GM21825 (cell line): ENCODE results near the gene SRP54.
"Not testable (repeated sequence)": the region's sequence is repeated elsewhere in the genome, so short reads cannot be mapped to it uniquely, and the experiment has no call there.

ENCODE experiments used
- ATAC-seq: cut with Tn5 transposase; IDR thresholded peaks from one replicate; pipeline ENCODE4 v1.9.1; 2021; ENCODE audit warnings: mild to moderate bottlenecking, moderate library complexity; ENCODE audit not compliant: unreplicated experiment

Gene SRP54

DNA sequence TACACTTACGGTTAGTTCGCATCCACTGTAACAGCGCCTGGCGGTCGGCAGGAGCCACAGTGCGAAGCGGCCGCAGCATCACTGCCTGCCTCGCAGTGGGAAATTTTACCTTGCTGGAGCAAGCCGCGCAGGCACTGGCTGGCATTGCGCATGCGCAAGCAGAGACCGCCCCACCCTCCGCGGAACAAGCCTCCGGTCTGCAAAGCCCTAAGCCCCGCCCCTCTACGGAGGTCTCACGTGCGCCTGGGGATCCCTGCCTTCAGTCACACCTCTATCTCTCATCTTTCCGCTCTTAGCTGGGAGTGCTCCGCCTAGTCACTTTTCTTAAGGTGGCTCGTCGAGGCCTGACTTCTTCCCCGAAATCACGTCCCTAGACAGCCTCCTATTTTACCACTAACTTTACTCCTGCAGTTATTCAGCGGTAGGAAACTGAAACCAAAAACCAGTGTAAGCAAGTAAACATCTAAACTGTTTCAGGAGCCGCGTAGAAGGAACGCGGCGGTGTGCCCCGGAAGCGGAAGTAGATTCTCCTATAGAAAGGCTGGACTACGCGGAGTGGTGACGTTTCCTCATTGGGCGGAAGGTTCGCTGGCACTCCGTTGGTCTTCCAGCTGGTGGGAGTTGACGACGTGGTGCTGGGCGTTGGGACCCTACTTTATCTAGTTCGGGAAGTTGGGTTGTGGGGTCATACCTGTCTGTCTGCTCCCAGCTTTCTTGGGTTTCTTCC is at the start of gene SRP54:
SRP54 (plus strand) TSS at position 572 of the 727 bp plus-strand sequence. CDS start 13,718 bp downstream, outside the sequence.
- ATAC-seq, result peak; percentile 75

DNA sequence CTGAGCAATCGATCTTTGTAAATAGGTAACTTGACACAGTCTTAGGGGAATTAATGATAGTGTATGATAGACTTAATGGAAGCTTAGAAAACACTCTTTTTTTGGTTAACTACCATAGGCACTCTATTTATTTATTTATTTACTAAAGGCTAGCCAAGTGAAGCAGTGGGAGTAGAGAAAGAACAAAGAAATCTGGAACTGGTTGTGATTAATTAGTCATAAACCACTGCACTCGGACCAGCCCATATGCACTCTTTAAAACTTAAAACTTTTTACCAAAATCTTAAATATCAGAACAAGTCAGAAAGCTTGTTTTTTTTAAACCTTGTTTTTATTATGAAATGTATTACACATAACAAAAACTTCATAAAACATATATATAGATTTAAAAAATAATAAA is 49.5 kb upstream of the SRP54 start:
- no peak for ATAC-seq

DNA sequence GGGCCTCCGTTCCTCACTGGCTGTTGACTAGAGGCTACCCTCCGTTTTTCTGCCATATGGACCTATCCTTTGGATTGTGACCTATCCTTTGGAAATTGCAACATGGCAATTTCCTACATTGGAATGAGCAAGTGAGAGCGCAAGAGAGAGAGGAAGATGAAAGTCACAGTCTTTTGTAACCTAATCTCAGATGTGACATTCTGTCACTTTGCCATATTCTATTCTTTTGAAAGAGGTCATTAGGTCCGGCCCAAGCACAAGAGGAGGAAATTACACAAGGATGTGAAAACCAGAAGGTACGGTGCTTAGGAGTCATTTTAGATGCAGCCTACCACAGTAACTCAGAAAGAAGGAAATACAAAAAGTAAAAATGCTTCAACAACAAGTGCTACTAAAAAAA is 47.3 kb upstream of the SRP54 start:
- no peak for ATAC-seq

DNA sequence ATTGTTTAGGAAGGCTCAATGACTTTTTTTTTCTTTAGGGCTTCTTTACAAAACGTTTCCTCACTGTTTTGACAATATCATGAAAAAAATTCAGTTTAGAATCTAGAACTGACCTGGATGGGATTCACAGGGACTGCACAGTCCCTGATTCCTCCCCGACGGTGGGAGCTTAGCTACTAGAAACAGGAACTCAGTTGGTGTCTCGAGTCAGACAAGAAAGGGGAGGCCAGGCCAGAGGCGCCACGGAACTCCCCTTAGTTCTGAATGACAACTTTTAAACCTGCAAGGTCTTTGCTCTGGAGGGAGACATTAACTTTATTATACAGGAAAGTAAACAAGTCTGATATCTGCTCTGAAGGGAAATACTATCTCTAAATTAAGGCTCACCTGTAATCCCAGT is 45.4 kb upstream of the SRP54 start:
- no peak for ATAC-seq

DNA sequence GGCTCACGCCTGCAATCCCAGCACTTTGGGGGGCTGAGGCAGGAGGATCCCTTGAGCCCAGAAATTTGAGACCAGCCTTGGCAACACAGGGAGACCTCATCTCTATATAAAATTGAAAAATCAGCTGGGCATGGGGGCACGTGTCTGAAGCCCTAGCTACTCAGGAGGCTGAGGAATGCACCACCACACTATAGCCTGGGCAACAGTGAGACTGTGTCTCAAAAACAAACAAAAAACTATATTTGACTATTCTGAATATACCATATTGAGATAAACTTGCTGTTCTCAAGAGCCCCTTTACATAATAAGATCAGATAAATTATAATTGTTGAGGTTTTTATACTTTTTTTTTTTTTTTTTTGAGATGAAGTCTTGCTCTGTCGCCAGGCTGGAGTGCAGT is 44.9 kb upstream of the SRP54 start:
- ATAC-seq, result no peak

DNA sequence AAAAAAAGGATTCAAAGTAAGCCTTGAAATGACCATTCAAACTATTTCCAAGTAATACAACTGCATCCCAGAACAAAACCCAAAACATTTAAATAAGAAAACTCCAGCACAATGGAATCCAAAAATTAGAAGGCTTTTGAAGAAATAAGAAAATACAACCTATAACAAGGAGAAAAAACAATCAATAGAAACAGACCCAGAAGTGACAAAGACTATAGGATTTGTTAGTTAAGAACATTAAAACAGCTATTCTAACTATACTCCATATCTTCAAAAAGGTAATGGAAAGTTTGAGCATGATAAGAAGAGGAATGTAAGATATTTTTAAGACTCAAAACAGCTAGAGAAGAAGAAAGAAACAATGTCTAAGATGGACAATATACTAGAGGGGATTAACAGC is 39.3 kb upstream of the SRP54 start:
- no peak for ATAC-seq

DNA sequence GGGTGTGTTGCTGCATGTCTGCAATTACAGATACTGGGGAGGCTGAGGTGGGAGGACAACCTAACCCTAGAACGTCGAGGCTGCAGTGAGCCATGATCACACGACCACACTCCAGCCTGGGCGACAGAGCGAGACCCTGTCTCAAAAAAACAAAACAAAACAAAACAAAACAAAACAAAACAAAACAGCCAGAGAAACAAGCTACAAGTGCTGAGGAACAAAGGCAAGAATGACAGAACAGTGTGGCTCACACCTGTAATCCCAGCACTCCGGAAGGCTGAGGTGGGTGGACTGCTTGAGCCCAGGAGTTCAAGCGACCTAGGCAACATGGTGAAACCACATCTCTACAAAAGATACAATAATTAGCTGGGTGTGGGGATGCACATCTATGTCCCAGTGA is 38.0 kb upstream of the SRP54 start:
- ATAC-seq, result no peak

DNA sequence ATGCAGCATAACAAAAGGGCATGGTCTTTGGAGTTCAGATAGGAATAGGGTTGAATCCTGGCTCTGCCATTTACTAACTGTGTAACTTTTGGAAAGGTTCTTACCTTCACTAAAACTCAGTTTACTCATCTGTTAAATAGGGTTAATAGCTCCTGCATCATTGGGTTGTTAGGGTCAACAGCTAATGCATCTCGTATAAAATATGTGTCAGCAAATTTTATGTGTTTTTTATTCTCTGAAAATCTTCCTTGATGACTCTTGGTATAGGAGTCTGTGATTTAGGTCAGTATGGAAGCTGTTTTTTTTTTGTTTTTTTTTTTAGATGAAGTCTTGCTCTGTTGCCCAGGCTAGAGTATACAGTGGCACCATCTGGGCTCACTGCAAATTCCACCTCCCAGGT is 36.1 kb upstream of the SRP54 start:
- no peak for ATAC-seq

DNA sequence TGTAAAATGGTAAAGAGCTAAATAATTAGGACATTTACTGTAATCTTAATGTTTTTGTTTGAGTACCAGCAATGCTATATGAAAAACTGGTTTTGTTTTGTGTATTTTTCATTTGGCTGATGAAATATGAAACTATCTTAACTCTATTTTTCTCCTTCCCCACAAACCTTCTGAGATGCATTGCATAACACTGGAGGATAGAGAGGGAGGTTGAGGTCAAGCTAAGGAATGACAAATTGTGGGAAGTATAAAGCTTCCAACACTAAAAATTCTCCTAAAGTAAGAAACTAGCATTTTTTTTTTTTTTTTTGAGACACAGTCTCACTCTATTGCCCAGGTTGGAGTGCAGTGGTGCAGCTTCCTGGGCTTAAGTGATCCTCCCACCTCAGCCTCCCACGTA is 31.5 kb upstream of the SRP54 start:
- ATAC-seq, result no peak

DNA sequence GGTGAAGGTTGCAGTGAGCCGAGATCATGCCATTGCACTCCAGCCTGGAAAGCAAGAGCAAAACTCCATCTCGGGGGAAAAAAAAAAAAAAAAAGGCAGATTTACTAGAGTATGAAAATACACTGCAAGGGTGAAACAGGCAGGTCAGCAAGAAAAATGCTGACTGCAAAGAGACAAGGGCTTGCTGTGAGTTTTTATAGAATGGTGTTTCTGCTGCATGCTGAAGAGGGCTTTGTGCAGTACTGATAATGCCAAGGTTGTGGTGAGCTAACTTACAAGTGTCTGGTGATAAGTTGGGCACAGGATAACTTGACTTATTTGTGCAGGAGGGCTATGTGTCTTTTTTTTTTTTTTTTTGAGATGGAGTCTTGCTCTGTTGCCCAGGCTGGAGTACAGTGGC is 25.9 kb upstream of the SRP54 start:
- no peak for ATAC-seq

DNA sequence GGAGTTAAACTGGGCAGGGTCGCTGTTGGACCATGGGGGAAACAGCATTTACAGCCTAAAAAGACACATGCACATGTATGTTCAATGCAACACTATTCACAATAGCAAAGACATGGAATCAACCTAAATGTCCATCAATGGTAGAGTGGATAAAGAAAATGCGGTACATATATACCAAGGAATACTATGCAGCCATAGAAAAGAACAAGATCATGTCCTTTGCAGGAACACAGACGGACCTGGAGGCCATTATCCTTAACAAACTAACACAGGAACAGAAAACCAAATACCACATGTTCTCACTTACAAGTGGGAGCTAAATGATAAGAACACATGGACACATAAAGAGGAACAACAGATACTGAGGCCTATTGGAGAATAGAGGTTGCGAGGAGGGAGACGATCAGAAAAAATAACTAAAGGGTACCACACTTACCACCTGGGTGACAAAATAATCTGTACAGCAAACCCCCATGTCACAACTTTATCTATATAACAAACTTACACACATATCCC is 25.0 kb upstream of the SRP54 start:
- ATAC-seq, result no peak

DNA sequence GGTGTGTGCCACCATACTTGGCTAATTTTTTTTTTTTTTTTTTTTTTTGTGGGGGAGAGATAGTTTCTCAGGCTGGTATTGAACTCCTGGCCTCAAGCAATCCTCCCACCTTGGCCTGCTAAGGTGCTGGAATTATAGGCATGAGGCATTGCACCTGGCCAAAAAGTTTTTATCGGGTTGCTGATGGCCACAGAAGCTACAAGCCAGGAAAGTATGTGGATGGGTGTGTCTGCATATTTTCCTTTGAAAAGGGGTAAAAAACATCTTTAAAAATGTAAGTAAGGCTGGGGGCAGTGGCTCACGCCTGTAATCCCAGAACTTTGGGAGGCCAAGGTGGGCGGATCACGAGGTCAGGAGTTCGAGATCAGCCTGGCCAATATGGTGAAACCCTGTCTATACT is 20.7 kb upstream of the SRP54 start:
- not testable (repeated sequence) for ATAC-seq

DNA sequence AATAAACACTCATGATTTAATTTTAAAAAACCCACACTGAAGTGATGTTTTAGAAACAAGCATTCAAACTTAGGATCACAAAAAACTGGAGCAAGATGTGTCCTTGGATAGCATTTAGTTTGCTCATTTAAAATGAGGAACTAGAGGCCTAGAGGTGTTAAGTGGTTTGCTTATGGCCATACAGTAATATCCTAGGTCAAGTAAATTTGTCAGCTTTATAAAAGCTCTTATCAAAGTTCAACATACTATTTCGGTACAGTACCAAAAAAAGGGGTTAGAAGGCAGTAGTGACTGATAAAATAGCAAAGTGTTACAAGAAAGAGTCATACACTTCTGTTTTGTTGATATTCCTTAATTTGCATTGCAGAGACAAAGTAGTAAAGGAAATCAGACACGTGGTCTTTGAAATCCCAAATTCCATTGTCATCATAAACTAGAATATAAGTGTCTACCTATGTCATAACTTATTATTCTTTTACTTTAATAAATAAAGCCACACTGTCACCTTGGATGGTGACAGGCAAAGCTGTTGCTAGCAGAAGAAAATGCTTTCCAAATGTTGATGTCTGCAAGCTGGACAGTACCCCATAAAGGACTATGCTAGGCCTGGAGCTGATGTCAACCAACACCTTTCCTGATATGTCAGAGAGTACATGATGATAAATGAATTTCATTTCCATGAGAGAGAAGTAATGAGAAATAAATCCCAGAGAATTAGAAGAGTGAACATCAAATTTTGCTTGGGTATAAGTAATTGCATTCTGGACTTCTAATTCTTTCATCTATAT is 17.6 kb upstream of the SRP54 start:
- ATAC-seq, result no peak

DNA sequence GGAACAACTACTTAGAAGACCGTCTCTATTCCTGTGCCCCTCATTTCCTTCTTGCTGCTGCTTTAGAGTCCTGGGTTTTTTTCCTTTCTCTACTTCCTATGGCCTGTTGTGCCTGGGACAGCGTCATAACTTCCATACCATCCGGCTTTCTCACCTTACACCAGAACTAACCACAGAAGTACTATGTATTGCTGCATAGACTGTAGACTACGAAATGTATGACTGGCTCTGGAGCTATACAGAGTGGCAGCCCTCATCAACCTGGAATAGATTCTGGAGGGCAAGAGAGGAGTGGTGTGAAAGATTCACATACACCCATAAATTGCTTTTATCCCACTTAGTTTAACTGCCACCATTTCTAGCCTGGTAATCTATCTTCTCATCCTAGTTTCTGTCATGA is 16.9 kb upstream of the SRP54 start:
- no peak for ATAC-seq

DNA sequence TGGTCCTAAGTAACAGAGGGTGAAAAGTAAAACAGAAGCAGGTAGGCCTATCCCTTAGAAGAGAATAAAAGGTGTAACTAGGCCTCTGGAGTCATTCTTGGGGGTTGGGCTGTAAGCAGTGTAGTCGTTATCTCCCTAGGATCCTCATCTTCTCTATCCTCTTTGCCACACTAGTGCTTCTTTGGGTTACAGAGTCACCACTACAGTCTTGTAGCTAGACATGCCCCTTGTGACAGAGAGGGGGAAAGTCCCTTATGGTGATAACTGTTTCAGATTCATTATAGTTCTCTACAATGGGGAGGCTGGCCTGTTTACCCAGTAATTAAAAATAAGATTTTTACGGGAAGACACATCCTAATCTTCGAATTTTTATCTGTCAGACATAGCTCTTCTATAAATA is 16.4 kb upstream of the SRP54 start:
- ATAC-seq, result peak; percentile 91

DNA sequence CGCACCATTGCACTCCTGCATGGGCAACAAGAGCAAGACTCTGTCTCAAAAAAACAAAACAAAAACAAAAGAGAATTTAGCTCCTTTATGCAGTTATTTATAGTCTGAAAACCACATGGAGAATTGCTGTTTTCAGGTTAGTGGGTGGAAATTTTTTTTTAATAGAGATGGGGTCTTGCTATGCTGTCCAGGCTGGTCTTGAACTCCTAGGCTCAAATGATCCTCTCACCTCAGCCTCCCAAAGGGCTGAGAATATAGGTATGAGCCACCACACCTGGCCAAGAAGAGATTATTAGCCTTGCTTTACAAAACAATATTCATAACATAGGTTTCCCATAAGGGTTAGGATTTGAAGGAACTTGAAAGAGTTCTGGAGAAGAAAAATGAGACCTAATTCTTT is 12.1 kb upstream of the SRP54 start:
- ATAC-seq, result no peak

DNA sequence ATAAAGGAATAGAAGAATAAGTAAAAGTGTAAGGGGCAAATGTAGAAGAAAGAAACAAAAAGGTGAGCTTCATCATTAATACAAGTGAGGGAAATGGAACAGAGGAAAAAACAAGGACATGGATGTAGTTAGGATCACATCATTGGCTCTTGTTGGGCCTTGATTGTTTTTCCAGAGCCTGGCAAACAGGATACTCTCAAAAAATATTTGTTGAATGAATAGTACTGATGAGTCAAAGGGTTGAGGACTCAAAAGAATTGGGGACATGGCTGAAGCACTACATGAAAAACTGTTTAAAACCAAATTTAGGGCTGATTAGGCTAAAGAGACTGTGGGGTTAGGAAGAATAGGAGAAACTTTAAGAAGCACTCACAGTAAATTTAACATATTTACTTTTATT is 11.4 kb upstream of the SRP54 start:
- no peak for ATAC-seq

DNA sequence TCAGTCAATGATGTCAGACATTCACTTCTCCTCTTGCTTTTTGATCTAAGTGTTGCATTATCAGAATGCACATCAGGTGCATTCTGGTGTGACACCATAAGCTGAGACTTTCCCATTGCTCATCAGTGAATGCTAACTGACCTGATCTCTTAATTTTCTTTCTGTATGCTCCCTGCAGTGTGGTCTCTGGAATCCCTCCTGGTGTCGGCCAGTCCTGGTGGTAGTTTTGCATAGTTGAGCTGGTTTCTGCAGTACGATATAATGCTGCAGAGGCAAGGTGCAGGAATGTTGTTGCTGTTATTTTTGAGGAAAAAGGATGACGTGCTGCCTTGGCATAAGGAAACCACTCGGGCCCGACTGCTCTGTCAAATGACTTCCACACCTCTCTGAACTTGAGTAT is 11.0 kb upstream of the SRP54 start:
- ATAC-seq, result no peak

DNA sequence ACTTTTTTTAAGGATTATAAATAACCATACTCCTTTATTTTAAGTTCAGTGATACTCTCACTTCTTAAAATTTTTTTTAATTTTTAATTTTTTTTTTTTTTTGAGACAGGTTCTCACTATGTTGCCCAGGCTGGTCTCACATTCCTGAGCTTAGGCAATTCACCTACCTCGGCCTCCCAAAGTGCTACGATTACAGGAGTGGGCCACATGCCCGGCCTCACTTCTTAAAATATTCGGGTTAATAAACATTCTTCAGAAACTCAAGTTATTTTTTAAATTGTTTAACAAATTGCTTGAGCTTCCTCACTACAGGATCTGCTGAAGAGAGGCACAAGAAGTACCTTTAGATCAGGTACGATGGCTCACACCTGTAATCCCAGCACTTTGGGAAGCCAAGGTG is 4.3 kb upstream of the SRP54 start:
- no peak for ATAC-seq

DNA sequence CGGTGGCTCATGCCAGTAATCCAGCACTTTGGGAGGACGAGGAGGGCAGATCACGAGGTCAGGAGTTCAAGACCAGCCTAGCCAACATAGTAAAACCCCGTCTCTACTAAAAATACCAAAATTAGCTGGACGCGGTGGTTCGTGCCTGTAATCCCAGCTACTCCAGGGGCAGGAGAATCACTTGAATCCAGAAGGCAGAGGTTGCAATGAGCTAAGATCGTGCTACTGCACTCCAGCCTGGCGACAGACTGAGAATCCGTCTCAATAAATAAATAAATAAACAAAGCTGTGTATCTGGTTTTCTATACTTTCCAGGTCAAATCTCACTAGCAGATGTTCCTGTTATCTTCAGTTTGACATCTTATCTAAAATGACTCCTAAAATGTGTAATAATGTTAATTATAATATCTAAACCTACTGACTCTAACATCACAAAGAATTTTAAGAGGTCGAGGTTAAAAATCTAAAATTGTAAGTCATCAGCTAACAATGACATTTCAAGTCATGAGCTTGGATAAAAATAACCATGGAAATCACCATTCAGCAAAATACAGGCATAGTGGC is 2.4 kb upstream of the SRP54 start:
- ATAC-seq, result no peak

DNA sequence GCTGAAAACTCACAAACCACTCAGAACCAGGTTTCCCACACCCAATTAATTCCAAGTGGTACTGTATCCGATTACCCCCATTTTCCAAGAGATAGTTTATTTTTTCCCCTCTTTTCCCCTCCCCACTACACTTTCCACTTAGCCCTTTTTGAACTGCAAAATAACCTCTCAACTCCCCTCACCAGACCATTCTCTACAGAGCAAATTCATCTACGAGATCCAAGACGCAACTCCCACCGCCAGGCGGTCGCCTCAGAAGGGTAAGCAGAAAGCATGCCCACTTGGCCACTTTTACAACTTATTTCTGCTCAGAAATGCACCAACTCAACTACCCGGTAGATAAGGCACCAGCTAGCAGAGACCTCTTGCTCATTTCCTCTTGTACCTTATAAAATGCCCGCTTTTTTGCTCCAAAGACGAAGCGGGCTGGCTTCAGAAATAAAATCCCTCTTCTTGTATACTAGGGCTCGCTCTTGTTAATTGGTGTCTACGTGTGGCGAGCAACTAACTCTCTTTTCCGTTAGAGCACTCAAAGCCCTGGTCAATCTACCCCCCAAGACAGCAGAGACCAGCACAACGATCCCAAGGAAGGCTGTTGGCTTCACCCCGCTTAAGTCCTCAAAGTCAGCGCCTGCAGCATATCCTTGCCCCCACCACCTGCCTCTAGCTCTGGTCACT is 910 bp upstream of the SRP54 start:
- peak; percentile 5 for ATAC-seq
